MCF 10A (cell line): Measurements from ENCODE around the gene TRDMT1. TPM values are rescaled to one million over a fixed set of nuclear protein-coding genes. Genes with fewer than 3 reads are reported as not detected.

Experiments used
- BruUV-seq: library from RNA; stranded (reverse); fragments of 400-500 nt; replicated peaks from 2 replicates; lab custom pipeline; 2021; lab: Mats Ljungman, UMichigan
- CTCF ChIA-PET: fragments of 300-600 bp; sonication (Branson Sonifier 250); formaldehyde crosslinking; extraction: SDS; loops from one replicate; lab custom pipeline; 2021; ENCODE audit warnings: antibody characterized with exemption, inconsistent platforms; lab: Yijun Ruan, JAX
- POLR2A ChIA-PET: fragments of 300-600, 350-650 bp; sonication (Branson Sonifier 250); formaldehyde crosslinking; extraction: SDS; loops from one replicate; lab custom pipeline; 2020; ENCODE audit warnings: antibody characterized with exemption, inconsistent platforms; lab: Yijun Ruan, JAX
- DNase-seq: peaks from one replicate; pipeline ENCODE4 v3.0.0-alpha.2; 2018; ENCODE audit not compliant: unreplicated experiment
- H3K27ac Mint-ChIP-seq: one replicate; pipeline ENCODE4 v1.8.0; 2022; ENCODE audit warnings: mild to moderate bottlenecking, low read depth, mixed read lengths; ENCODE audit not compliant: unreplicated experiment
- H3K27me3 Mint-ChIP-seq: one replicate; pipeline ENCODE4 v1.8.0; 2022; ENCODE audit warnings: mixed read lengths; ENCODE audit not compliant: insufficient read depth, unreplicated experiment
- H3K36me3 Mint-ChIP-seq: one replicate; pipeline ENCODE4 v1.8.0; 2022; ENCODE audit warnings: mild to moderate bottlenecking, moderate library complexity, mixed read lengths; ENCODE audit not compliant: insufficient read depth, unreplicated experiment
- H3K4me1 Mint-ChIP-seq: one replicate; pipeline ENCODE4 v1.8.0; 2022; ENCODE audit warnings: mixed read lengths; ENCODE audit not compliant: insufficient read depth, unreplicated experiment
- H3K4me3 Mint-ChIP-seq: one replicate; pipeline ENCODE4 v1.8.0; 2022; ENCODE audit warnings: mild to moderate bottlenecking, moderate library complexity, mixed read lengths; ENCODE audit not compliant: unreplicated experiment
- H3K9me3 Mint-ChIP-seq: one replicate; pipeline ENCODE4 v1.8.0; 2022; ENCODE audit warnings: mixed read lengths; ENCODE audit not compliant: unreplicated experiment
- CTCF ChIP-seq: fragments of 200-600 bp; IDR thresholded peaks from one replicate; pipeline ENCODE4 v1.8.0; 2022; ENCODE audit warnings: antibody characterized with exemption, mild to moderate bottlenecking; ENCODE audit not compliant: unreplicated experiment
- intact Hi-C: fragments of 100-400 bp; cut with micrococcal nuclease; formaldehyde crosslinking; loops from 2 replicates; pipeline ENCODE4 v1.14.1; 2022
- total RNA-seq: library from RNA; stranded (reverse); gene quantifications from 2 replicates; pipeline ENCODE4 v1.2.3, GENCODE V29; 2022

Gene TRDMT1
- total RNA-seq, 1 experiment from 2014 or later: 8.7 TPM

- H3K36me3 Mint-ChIP-seq: no peaks in the 10 kb centered on the region
- no peak overlapping the region for H3K27ac Mint-ChIP-seq
- TF ChIP-seq CTCF: no peak
- H3K4me1 Mint-ChIP-seq: peaks cover 22% of the 10 kb centered on the region
- ChIA-PET CTCF (interaction anchor here (0.6 to 1.3 kb wide), 3 partner anchors 11 to 211 kb away, joined by 3 to 4 read pairs (median 4); no protein-coding TSS in a partner anchor), POLR2A (interaction anchor here (1.0 to 1.7 kb wide), 4 partner anchors 9 to 20 kb away, joined by 3 to 7 read pairs (median 5); partner anchors contain the start of gene VIM)
- no peak for DNase-seq
- H3K27me3 Mint-ChIP-seq: no peaks in the 10 kb centered on the region
- BruUV-seq: no TSS peak
- intact Hi-C loops: no loop called here
- no peak overlapping the region for H3K4me3 Mint-ChIP-seq
- no peaks in the 10 kb centered on the region for H3K9me3 Mint-ChIP-seq
Measured at GRCh38 chr10:17219024-17219423, 17.6 kb upstream of the TRDMT1 start.

GRCh38 chr10:17217631-17218232, 16.3 kb upstream of the TRDMT1 start:
- ChIA-PET CTCF (interaction anchor here (0.6 to 1.3 kb wide), 4 partner anchors 12 to 198 kb away, joined by 3 to 4 read pairs (median 4); partner anchors contain the start of gene TRDMT1), POLR2A (no interaction called here)
- DNase-seq: no peak
- Mint-ChIP-seq H3K36me3 (no peaks in the 10 kb centered on the region), H3K9me3 (no peaks in the 10 kb centered on the region), H3K27ac (peak overlapping the region; percentile 12), H3K4me3 (no peak overlapping the region), H3K4me1 (peaks cover 24% of the 10 kb centered on the region), H3K27me3 (no peaks in the 10 kb centered on the region)
- no TSS peak for BruUV-seq
- intact Hi-C loops: no loop called here
- no peak for TF ChIP-seq CTCF

GRCh38 chr10:17216901-17217395, 15.5 kb upstream of the TRDMT1 start:
- TF ChIP-seq CTCF: no peak
- no peak for DNase-seq
- BruUV-seq: no TSS peak
- intact Hi-C loops: loop anchor here (1.0 kb wide), 2 partner anchors 11 to 16 kb away; partner anchors contain the start of genes TRDMT1 and VIM
- POLR2A ChIA-PET: interaction anchor here (2.5 to 5.0 kb wide), 2 partner anchors 12 to 16 kb away, joined by 38 to 56 read pairs; partner anchors contain the start of genes TRDMT1 and VIM
- Mint-ChIP-seq H3K27ac (peak overlapping the region; percentile 95), H3K4me1 (peaks cover 28% of the 10 kb centered on the region), H3K27me3 (no peaks in the 10 kb centered on the region), H3K36me3 (no peaks in the 10 kb centered on the region), H3K4me3 (no peak overlapping the region), H3K9me3 (no peaks in the 10 kb centered on the region)
- CTCF ChIA-PET: interaction anchor here (0.7 to 1.9 kb wide), 3 partner anchors 14 to 17 kb away, joined by 3 to 9 read pairs (median 3); partner anchors contain the start of gene TRDMT1
